Vagina (tissue), 2 donors: ENCODE measurements around the gene TMEM60.

Experiments
- POLR2A ChIP-seq, 2 donors: fragments of 450-650 bp; IDR thresholded peaks; one replicate each; pipeline ENCODE4 v1.6.1; 2017; ENCODE audit warnings: antibody characterized with exemption in 2 of 2, mild to moderate bottlenecking in 2 of 2, moderate library complexity in 2 of 2
- POLR2AphosphoS5 ChIP-seq, 2 donors: sonication (generic); formaldehyde crosslinking; IDR thresholded peaks; one replicate each; pipeline ENCODE4 v1.9.0; 2017; ENCODE audit warnings: antibody characterized with exemption in 2 of 2, mild to moderate bottlenecking in 2 of 2, low read depth in 1 of 2; ENCODE audit not compliant: insufficient read depth in 1 of 2
- TF ChIP-seq, protein P1 (sequence below), 3 experiments: fragments of 450-650 bp in 2 of 3; fragments of 200-600 bp in 1 of 3; sonication (generic) in 1 of 3; IDR thresholded peaks; one replicate each; pipeline ENCODE4 v1.5.1; 2017 to 2019; ENCODE audit warnings: antibody characterized with exemption in 3 of 3, mild to moderate bottlenecking in 2 of 3, moderate library complexity in 2 of 3

DNA sequence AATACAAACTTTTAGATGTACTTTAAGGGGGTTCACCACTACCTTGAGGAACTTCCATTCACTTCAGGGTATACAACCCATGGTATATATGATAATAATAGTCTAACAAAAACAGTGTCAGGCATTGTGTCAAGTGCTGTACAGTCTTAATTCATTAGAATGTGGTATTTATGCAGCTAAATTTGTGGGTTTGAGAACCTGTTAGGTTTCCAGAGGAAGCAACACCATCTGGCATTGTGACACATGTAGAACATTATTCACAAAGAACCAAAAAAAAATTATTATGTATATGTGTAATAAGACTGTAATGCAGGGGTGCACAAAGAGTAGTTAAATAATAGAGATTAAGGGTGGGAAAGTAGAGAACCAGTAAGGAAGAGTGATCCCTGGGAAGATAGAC lies 26.3 kb downstream of the TMEM60 start:
- TF ChIP-seq, protein P1, sequence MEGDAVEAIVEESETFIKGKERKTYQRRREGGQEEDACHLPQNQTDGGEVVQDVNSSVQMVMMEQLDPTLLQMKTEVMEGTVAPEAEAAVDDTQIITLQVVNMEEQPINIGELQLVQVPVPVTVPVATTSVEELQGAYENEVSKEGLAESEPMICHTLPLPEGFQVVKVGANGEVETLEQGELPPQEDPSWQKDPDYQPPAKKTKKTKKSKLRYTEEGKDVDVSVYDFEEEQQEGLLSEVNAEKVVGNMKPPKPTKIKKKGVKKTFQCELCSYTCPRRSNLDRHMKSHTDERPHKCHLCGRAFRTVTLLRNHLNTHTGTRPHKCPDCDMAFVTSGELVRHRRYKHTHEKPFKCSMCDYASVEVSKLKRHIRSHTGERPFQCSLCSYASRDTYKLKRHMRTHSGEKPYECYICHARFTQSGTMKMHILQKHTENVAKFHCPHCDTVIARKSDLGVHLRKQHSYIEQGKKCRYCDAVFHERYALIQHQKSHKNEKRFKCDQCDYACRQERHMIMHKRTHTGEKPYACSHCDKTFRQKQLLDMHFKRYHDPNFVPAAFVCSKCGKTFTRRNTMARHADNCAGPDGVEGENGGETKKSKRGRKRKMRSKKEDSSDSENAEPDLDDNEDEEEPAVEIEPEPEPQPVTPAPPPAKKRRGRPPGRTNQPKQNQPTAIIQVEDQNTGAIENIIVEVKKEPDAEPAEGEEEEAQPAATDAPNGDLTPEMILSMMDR (IDR thresholded peaks at IDR 0.05), result no peak
- no peak for TF ChIP-seq POLR2AphosphoS5 (IDR thresholded peaks at IDR 0.05; ENCODE audit: insufficient read depth in 1 of 2, low read depth in 1 of 2)
- TF ChIP-seq POLR2A (IDR thresholded peaks at IDR 0.05), result no peak
